HUDEP-2 (cell line): ENCODE measurements around the gene MEX3C.

Source experiments
- DNase-seq, 76 experiments: peaks; one replicate each; lab custom pipeline; 2025; ENCODE audit not compliant: unreplicated experiment in 76 of 76; lab: John Stamatoyannopoulos, UW

MEX3C gene

GRCh38 chr18:51160646-51161045 is 36.8 kb downstream of the MEX3C start:
- DNase-seq = no peak

- DNase-seq = no peak
These were observed 40.3 kb downstream of the MEX3C start for GRCh38 chr18:51157215-51157614.

DNA sequence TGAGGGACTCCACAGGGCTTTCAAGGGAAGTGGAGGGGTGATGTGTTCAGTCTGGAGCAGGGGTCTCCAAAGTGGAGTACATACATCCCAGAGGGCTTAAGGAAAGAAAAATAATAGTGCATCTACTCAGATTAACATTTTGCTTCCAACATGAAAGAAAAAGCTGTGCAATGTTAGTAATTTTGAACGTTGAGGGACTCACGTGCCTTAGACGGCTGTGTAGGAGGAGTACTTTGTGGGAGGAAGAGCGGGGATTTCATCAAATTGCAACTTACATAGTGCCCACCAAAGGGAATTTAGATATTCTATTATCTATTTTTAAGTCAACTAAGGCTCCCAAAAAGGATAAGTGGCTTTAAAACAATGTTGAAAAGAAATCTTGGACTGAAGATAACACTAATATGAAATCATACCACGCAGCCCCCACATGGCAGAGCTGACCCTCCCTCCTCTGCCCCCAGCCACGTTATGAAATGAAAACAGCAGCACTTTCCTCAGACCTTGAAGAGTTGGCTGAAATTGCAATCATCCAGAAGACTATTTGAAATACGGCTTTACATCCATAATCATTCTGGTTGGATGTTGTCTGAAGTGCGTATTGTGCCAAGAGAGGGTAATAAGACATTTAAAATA is 42.9 kb downstream of the MEX3C start:
- DNase-seq = no peak

DNA sequence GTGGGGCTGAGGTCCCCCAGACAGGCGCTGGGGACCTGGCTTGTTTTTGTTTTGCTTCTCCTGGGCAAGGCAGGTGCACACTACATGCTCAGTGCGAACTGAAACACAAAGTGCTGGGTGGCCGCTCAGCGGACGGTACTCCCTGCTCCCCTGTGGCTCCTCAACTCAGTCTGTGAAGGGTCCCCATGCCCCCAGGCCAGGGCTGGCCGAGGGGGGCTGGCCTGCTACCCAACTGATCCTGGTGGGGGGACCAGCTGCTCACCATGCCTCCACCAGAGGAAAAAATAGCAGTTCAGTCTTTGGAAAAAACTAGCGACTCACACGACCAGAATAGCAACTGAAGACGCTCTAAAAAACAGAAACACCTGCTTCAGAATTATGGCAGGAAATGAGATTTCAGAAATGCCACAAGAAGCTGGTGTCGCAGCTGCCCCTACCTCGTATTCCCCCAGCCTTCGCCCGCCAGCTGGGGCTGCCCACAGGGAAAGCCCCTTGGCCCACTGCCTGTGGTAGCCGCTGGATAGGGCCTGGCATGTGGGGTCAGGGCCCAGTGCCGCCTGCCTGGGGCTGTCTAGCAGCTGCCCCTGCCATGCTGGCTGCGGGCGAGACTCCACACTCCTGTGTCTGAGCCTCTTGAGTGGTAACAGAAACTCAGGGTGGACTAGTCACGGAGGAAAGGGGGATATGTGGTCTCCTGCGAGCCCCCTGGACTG is 43.7 kb downstream of the MEX3C start:
- no peak for DNase-seq

GRCh38 chr18:51151568-51152511 is 45.6 kb downstream of the MEX3C start:
- DNase-seq = peak in 3 of 76 experiments; percentile 4 to 17 (median 8)

- no peak for DNase-seq
These were observed 46.3 kb downstream of the MEX3C start for GRCh38 chr18:51151185-51151567.

GRCh38 chr18:51150113-51150700 is 47.3 kb downstream of the MEX3C start:
- peak in 3 of 76 experiments; percentile 1 to 40 (median 23) for DNase-seq

DNA sequence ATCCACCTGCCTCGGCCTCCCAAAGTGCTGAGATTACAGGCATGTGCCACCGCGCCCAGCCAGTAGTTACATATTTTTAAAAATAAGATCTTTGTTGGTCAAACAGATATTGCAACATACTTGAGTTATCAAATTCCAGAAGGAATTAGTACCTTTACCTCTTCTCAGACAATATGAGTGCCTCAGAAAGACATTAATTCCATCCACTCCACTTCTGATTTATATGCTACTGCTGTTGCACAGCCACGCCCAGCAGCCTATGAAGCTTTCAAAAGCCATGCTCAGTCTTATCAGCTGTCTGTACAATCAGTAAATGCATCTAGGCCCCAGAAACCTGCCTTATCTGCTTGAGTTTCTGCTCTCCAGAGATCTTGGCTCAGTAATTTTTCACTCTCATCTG is 47.8 kb downstream of the MEX3C start:
- DNase-seq = peak in 3 of 76 experiments; percentile 2 to 20 (median 7)

GRCh38 chr18:51146909-51147308 is 50.6 kb downstream of the MEX3C start:
- no peak for DNase-seq

GRCh38 chr18:51138936-51139335 is 58.5 kb downstream of the MEX3C start:
- no peak for DNase-seq

- DNase-seq = no peak
These were observed 59.6 kb downstream of the MEX3C start for GRCh38 chr18:51137891-51138290.

- no peak for DNase-seq
These were observed 60.3 kb downstream of the MEX3C start for GRCh38 chr18:51137026-51137729.

- DNase-seq = peak in 1 of 76 experiments; percentile 2
These were observed 61.7 kb downstream of the MEX3C start for GRCh38 chr18:51135795-51136194.

DNA sequence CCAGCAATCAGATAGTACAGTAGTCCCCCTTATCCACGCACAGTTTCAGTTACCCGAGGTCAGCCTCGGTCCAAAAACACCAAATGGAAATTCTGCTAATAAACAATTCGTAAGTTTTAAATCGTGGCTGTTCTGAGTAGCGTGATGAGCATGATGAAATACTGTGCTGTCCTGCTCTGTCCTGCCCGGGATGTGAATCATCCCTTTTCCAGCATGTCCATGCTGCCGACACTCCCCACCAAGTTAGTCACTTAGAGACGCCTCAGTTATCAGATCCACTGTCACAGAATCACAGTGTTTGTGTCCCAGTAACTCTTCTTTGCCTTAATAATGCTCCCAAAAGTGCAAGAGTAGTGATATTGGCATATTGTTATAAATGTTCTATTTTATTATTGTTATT is 62.1 kb downstream of the MEX3C start:
- no peak for DNase-seq

DNA sequence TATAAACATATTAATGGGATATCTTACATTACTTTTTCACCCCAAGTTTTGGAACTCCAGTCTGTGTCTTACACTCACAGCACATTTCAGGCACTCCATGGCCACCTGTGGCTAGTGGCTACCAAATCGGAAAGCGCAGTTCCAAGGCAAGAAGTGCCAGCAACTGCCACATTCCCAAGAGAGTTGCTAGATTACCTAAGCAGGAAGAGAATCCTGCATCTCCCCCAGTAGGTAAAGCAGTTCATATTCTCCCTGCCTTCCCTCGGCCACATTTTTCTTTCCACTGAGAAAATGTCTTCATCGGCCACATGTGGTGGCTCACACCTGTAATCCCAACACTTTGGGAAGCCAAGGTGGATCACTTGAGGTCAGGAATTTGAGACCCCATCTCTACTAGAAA is 62.8 kb downstream of the MEX3C start:
- DNase-seq = no peak

GRCh38 chr18:51133580-51134160 is 63.8 kb downstream of the MEX3C start:
- DNase-seq = no peak

GRCh38 chr18:51132256-51132935 is 65.1 kb downstream of the MEX3C start:
- peak in 3 of 76 experiments; percentile 1 to 8 (median 2) for DNase-seq

DNA sequence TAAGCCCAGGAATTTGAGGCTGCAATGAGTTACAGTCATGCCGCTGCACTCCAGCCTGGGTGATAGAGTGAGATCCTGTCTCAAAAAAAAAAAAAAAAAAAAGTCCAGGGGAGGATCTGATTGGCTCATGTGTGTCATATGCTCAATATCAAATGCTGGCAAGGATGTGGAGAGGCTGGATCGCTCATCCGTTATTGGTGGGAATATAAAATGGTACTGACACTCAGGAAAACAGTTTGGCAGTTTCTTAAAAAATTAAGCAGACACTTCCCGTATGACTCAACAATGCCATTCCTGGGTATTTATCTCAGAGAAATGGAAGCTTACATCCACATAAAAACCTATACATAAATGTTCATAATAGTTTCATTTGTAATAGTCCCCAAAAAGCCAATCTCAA is 68.9 kb downstream of the MEX3C start:
- DNase-seq = no peak

GRCh38 chr18:51127664-51128063 is 69.8 kb downstream of the MEX3C start:
- no peak for DNase-seq
